Measurements from ENCODE around the gene GABRG3.

GABRG3 gene

GRCh38 chr15:27589260-27589659, 618.3 kb downstream of the GABRG3 start:
- H3K36me3 ChIP-seq (ENCODE audit: low read length): no peaks in the 10 kb centered on the region
- H3K9me3 ChIP-seq (ENCODE audit: insufficient read depth, low read length): no peaks in the 10 kb centered on the region
- peak overlapping the region; percentile 35 for H3K4me2 ChIP-seq (ENCODE audit: low read depth, low read length, poor library complexity, severe bottlenecking)
- no peaks in the 10 kb centered on the region for H3K27me3 ChIP-seq (ENCODE audit: low read length)
- H3F3A ChIP-seq (ENCODE audit: insufficient read depth): no peaks in the 10 kb centered on the region
- no peaks in the 10 kb centered on the region for H3K79me2 ChIP-seq (ENCODE audit: insufficient read depth, low read length)
- H3K4me3 ChIP-seq (ENCODE audit: insufficient read depth, low read length, poor library complexity, severe bottlenecking): no peak overlapping the region
- H3K9me2 ChIP-seq (replicated peaks; ENCODE audit: insufficient read depth, low read length): no peaks in the 10 kb centered on the region
- no peak overlapping the region for H3K27ac ChIP-seq (ENCODE audit: low read depth, low read length)
- no peaks in the 10 kb centered on the region for H4K20me1 ChIP-seq (ENCODE audit: low read depth, low read length)
- TF ChIP-seq, protein P1, sequence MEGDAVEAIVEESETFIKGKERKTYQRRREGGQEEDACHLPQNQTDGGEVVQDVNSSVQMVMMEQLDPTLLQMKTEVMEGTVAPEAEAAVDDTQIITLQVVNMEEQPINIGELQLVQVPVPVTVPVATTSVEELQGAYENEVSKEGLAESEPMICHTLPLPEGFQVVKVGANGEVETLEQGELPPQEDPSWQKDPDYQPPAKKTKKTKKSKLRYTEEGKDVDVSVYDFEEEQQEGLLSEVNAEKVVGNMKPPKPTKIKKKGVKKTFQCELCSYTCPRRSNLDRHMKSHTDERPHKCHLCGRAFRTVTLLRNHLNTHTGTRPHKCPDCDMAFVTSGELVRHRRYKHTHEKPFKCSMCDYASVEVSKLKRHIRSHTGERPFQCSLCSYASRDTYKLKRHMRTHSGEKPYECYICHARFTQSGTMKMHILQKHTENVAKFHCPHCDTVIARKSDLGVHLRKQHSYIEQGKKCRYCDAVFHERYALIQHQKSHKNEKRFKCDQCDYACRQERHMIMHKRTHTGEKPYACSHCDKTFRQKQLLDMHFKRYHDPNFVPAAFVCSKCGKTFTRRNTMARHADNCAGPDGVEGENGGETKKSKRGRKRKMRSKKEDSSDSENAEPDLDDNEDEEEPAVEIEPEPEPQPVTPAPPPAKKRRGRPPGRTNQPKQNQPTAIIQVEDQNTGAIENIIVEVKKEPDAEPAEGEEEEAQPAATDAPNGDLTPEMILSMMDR (IDR thresholded peaks at IDR 0.05; ENCODE audit: insufficient read depth, low read length, poor library complexity, severe bottlenecking): no peak
- no peak for TF ChIP-seq EZH2phosphoT487 (conservative IDR thresholded peaks at IDR 0.05; ENCODE audit: low read length)
- no peak overlapping the region for H3K9ac ChIP-seq (ENCODE audit: low read length)
- H2AFZ ChIP-seq (ENCODE audit: low read depth, low read length, severe bottlenecking): no peak overlapping the region

- no peak overlapping the region for H3K9ac ChIP-seq (ENCODE audit: low read length)
- H3K79me2 ChIP-seq (ENCODE audit: insufficient read depth, low read length): no peaks in the 10 kb centered on the region
- no peaks in the 10 kb centered on the region for H3F3A ChIP-seq (ENCODE audit: insufficient read depth)
- no peaks in the 10 kb centered on the region for H4K20me1 ChIP-seq (ENCODE audit: low read depth, low read length)
- H3K27me3 ChIP-seq (ENCODE audit: low read length): no peaks in the 10 kb centered on the region
- H2AFZ ChIP-seq (ENCODE audit: low read depth, low read length, severe bottlenecking): no peak overlapping the region
- no peaks in the 10 kb centered on the region for H3K9me2 ChIP-seq (replicated peaks; ENCODE audit: insufficient read depth, low read length)
- H3K4me3 ChIP-seq (ENCODE audit: insufficient read depth, low read length, poor library complexity, severe bottlenecking): no peak overlapping the region
- H3K4me2 ChIP-seq (ENCODE audit: low read depth, low read length, poor library complexity, severe bottlenecking): peak overlapping the region; percentile 35
- H3K9me3 ChIP-seq (ENCODE audit: insufficient read depth, low read length): no peaks in the 10 kb centered on the region
- no peak overlapping the region for H3K27ac ChIP-seq (ENCODE audit: low read depth, low read length)
- no peak for TF ChIP-seq EZH2phosphoT487 (conservative IDR thresholded peaks at IDR 0.05; ENCODE audit: low read length)
- TF ChIP-seq, protein P1 (IDR thresholded peaks at IDR 0.05; ENCODE audit: insufficient read depth, low read length, poor library complexity, severe bottlenecking): no peak
- no peaks in the 10 kb centered on the region for H3K36me3 ChIP-seq (ENCODE audit: low read length)
Observed at GRCh38 chr15:27589782-27590181, 618.8 kb downstream of the GABRG3 start.
